Endothelial cell of umbilical vein (primary cell): ENCODE data around the gene SLC6A6.

ENCODE experiments used
- EZH2 ChIP-seq: IDR thresholded peaks from 2 replicates; pipeline ENCODE4 v1.6.1; 2012; ENCODE audit warnings: borderline replicate concordance, low read depth, mild to moderate bottlenecking, moderate library complexity, low read length, inconsistent platforms; ENCODE audit not compliant: severe bottlenecking
- FOS ChIP-seq: IDR thresholded peaks from 2 replicates; pipeline ENCODE4 v1.6.1; 2011; ENCODE audit warnings: mild to moderate bottlenecking, low read length, moderate library complexity, borderline replicate concordance; ENCODE audit not compliant: insufficient read depth
- GATA2 ChIP-seq: IDR thresholded peaks from 2 replicates; pipeline ENCODE4 v1.7.0; 2011; ENCODE audit warnings: low read depth, mild to moderate bottlenecking, moderate library complexity, mixed read lengths, low read length; ENCODE audit not compliant: insufficient read length, insufficient read depth
- JUN ChIP-seq: IDR thresholded peaks from 2 replicates; pipeline ENCODE4 v1.6.1; 2011; ENCODE audit warnings: borderline replicate concordance, low read depth; ENCODE audit not compliant: insufficient read length, insufficient read depth
- POLR2A ChIP-seq: IDR thresholded peaks from 2 replicates; pipeline ENCODE4 v1.6.1; 2012; ENCODE audit warnings: low read depth, mild to moderate bottlenecking, control low read depth, low read length
- POLR2AphosphoS5 ChIP-seq: IDR thresholded peaks from 2 replicates; pipeline ENCODE4 v1.6.1; 2012; ENCODE audit warnings: low read depth, mild to moderate bottlenecking, control low read depth, low read length, moderate library complexity; ENCODE audit not compliant: insufficient read depth
- TF ChIP-seq, protein P1 (sequence below), 2 donors: IDR thresholded peaks; 1 replicate in 1 of 2; 2 replicates in 1 of 2; pipeline ENCODE4 v1.5.1; 2011; ENCODE audit warnings: low read length in 2 of 2, mild to moderate bottlenecking in 2 of 2, moderate library complexity in 2 of 2, control low read depth in 1 of 2, inconsistent platforms in 1 of 2, low read depth in 1 of 2; ENCODE audit not compliant: insufficient read depth in 1 of 2; ENCODE audit errors: extremely low read depth in 1 of 2
- TF ChIP-seq, protein P2 (sequence below): IDR thresholded peaks from 2 replicates; pipeline ENCODE4 v1.6.1; 2011; ENCODE audit not compliant: insufficient read depth, insufficient read length

GRCh38 chr3:14528081-14528480 is 125.7 kb downstream of the SLC6A6 start:
- TF ChIP-seq, protein P1, sequence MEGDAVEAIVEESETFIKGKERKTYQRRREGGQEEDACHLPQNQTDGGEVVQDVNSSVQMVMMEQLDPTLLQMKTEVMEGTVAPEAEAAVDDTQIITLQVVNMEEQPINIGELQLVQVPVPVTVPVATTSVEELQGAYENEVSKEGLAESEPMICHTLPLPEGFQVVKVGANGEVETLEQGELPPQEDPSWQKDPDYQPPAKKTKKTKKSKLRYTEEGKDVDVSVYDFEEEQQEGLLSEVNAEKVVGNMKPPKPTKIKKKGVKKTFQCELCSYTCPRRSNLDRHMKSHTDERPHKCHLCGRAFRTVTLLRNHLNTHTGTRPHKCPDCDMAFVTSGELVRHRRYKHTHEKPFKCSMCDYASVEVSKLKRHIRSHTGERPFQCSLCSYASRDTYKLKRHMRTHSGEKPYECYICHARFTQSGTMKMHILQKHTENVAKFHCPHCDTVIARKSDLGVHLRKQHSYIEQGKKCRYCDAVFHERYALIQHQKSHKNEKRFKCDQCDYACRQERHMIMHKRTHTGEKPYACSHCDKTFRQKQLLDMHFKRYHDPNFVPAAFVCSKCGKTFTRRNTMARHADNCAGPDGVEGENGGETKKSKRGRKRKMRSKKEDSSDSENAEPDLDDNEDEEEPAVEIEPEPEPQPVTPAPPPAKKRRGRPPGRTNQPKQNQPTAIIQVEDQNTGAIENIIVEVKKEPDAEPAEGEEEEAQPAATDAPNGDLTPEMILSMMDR (IDR thresholded peaks at IDR 0.05; ENCODE audit: extremely low read depth in 1 of 2, insufficient read depth in 1 of 2, low read depth in 1 of 2, low read length in 2 of 2), result no peak
- no peak for TF ChIP-seq EZH2
- TF ChIP-seq, protein P2, sequence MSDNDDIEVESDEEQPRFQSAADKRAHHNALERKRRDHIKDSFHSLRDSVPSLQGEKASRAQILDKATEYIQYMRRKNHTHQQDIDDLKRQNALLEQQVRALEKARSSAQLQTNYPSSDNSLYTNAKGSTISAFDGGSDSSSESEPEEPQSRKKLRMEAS, result no peak
- no peak for TF ChIP-seq POLR2A
- TF ChIP-seq JUN, result no peak
- no peak for TF ChIP-seq FOS
- no peak for TF ChIP-seq POLR2AphosphoS5
- no peak for TF ChIP-seq GATA2
